Urinary bladder (tissue), 4 donors: ENCODE results near the gene SETD3. TPM values are rescaled to one million over a fixed set of nuclear protein-coding genes. Genes with fewer than 3 reads are reported as not detected.

ENCODE experiments used
- DNase-seq: peaks from one replicate; pipeline ENCODE4 v3.0.0-alpha.2; 2015; ENCODE audit errors: extremely low spot score
- H3K27ac ChIP-seq: one replicate; pipeline ENCODE4 v1.5.1; 2013; ENCODE audit warnings: low read depth, mild to moderate bottlenecking, moderate library complexity
- H3K36me3 ChIP-seq: one replicate; pipeline ENCODE4 v1.6.1; 2013; ENCODE audit warnings: mild to moderate bottlenecking, moderate library complexity; ENCODE audit not compliant: insufficient read depth
- H3K4me1 ChIP-seq: one replicate; pipeline ENCODE4 v1.6.1; 2013; ENCODE audit warnings: mild to moderate bottlenecking, moderate library complexity; ENCODE audit not compliant: insufficient read depth
- H3K4me3 ChIP-seq: one replicate; pipeline ENCODE4 v1.5.1; 2013; ENCODE audit warnings: low read depth, low read length
- WGBS: extraction: QIAGEN DNeasy Blood & Tissue Kit; methylation state at CpG from one replicate; pipeline ENCODE4 v1.1.7; 2013; 5-methylcytosine and 5-hydroxymethylcytosine counted together
- polyA plus RNA-seq: library from polyadenylated mRNA; stranded (reverse); fragments of 200-250 nt; gene quantifications from one replicate; pipeline ENCODE4 v1.2.3, GENCODE V29; 2013
- total RNA-seq: library from RNA; depleted of rRNA; stranded (reverse); fragments of >200 nt; gene quantifications from one replicate; pipeline ENCODE4 v1.2.3, GENCODE V29; 2014
- donor health status: healthy with polysubstance abuse.
- donor health status: healthy.

The SETD3 gene
- total and polyA plus RNA-seq, 2 donors, result 68.6 to 72.1 TPM

DNA sequence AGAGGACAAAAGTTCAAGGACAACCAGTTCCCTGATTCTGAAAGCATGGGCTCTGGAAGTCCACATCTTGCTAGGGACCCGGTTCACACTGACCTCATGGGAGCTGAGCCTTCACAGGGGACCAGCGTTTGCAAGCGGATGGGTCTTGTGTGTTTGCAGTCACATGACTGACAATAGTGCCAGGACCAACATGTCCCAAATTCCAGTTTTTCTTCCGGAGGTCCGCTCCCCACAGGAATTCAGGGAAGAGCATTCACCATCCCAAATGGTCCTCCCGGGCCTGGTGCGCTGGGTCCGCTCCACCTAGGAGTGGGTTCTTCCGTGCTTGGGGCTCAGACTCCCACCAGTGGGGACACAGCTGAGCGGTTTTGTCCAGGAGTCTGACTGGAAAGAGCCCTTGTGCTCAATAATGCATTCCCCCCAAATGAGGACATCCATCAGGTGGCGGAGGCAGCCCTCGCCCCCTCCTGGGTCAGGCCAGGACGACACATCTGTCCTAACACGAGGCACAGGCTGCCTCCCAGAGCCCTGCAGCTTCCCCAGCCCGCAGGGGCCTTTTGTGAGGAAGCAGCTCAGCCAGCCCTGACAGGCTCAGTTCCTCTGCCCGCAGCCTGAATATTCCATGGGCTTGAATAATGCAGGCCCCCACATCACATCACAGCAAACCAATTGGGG lies 116.9 kb downstream of the SETD3 start:
- H3K36me3 ChIP-seq, result no peaks in the 10 kb centered on the region
- no peak for DNase-seq
- WGBS, result 77% methylated on average over 16 of the region's 16 CpGs
- H3K4me1 ChIP-seq, result no peaks in the 10 kb centered on the region
- H3K27ac ChIP-seq, result no peak overlapping the region
- H3K4me3 ChIP-seq, result no peak overlapping the region

DNA sequence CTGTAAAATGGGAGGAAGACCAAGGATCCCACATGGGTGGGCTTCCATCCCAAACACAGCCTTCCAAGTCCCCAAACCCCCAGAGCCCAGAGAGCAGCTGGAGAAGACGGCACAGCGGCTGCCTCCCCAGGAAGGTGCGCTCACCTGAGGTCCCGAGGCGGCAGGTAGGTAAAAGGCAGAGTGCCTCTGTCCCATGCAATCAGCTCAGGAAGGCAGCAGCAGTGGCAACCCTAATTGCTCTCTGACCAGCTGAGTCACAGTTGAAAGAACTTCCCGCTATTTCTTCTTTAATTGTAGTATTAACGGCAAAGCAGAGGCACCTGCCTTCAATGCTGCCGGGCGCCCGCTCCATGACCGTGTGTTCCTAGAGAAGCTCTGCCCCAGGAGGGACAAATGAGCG lies 117.6 kb downstream of the SETD3 start:
- no peak overlapping the region for H3K27ac ChIP-seq
- 93% methylated on average over 12 of the region's 12 CpGs for whole genome bisulfite sequencing
- no peak overlapping the region for H3K4me3 ChIP-seq
- DNase-seq, result no peak
- H3K4me1 ChIP-seq, result no peaks in the 10 kb centered on the region
- no peaks in the 10 kb centered on the region for H3K36me3 ChIP-seq

DNA sequence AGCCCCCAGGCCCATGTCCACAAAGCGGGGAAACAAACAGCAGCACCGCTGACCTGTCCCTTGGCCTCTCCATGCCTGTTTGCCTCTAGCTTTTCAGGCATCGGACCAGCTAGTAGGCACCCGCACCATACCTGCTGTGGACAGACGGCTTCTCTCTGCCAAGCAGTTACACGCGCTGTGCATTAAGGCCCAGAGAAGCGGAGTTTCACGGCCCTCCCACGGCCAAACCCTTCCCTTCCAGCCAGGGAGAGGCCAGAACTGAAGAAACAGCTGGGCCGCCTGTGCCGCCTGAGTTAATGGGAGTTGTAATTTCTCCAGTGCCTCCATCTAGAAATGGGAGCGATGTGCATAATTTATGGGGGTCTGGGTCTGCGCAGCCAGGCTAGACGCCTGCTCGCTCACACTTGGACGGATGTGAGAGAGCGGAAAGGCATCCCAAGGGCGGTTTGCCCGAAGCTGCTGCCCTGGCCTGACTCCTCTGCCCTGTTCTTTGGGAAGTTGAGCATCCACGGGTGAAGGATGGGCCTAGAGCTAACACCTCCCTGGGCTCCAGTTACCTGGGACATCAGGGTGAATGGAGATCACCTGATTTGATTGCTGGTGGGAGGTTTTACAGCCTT lies 119.0 kb downstream of the SETD3 start:
- DNase-seq, result no peak
- WGBS, result 86% methylated on average over 21 of the region's 21 CpGs

DNA sequence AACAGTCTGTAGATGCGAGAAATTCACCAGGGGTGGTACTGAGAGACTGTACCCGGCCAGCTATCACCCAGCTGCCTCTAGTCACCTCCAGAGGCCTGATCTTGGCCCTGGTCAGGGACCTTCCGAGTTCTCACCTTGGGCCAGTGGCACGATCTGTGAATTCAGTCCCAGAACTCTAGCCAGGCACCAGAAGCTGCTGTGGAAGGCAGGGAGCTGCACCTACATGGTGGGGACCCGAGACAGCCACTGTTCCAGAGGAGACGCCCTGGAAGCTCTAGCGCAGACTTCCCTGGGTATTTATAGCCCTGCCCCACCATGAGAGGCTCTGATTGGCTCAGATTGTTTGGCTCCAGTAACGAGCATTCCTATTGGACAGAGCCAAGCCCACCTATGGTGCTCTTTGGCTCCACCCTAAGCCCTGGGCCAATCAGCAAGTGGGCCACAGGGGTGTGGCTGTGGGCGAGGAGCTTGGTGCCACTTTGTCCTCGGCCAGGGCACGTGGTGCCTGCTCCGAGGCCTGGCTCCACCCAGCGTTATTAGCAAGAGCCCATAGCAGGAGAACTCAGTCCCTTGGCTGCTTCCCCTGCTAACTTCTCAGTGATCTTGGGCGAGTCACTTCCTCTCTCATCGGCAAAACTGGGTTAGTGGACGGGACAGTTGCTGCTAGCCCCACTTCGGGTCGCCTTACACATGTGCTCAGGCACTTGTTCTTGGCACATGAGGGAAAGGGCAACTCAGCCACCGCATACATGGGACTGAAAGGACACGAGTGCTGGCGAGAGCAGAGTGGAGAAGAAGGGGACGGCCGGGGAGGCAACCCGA lies 119.7 kb downstream of the SETD3 start:
- Histone ChIP-seq H3K4me3 (no peak overlapping the region), H3K4me1 (no peaks in the 10 kb centered on the region), H3K36me3 (no peaks in the 10 kb centered on the region), H3K27ac (no peak overlapping the region)
- WGBS, result 91% methylated on average over 24 of the region's 24 CpGs
- no peak for DNase-seq

More for the DNA sequence above, 119.0 kb downstream of the SETD3 start:
- Histone ChIP-seq H3K36me3 (no peaks in the 10 kb centered on the region), H3K4me1 (no peaks in the 10 kb centered on the region), H3K4me3 (no peak overlapping the region), H3K27ac (no peak overlapping the region)

DNA sequence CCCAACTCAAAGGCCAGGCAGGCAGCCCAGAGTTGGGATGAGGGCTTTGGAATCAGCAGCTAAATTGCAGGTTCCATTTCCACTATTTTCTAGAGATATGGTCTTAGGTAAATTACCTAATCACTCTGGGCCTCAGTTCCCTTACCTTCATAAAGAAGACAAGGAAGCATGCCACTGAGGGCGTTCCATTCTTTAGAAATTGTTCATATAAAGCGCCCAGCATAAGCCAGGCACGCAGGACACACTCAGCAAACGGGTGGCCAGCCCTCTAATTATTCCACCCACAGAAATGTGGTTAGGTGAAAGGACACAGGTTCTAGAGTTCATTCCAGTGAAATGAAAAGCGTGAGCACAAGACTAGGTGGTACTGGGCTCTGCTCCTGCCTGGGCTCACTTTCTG lies 120.8 kb downstream of the SETD3 start:
- Histone ChIP-seq H3K4me1 (no peaks in the 10 kb centered on the region), H3K36me3 (no peaks in the 10 kb centered on the region), H3K4me3 (no peak overlapping the region), H3K27ac (no peak overlapping the region)
- no peak for DNase-seq
- WGBS, result 93% methylated on average over 5 of the region's 5 CpGs

DNA sequence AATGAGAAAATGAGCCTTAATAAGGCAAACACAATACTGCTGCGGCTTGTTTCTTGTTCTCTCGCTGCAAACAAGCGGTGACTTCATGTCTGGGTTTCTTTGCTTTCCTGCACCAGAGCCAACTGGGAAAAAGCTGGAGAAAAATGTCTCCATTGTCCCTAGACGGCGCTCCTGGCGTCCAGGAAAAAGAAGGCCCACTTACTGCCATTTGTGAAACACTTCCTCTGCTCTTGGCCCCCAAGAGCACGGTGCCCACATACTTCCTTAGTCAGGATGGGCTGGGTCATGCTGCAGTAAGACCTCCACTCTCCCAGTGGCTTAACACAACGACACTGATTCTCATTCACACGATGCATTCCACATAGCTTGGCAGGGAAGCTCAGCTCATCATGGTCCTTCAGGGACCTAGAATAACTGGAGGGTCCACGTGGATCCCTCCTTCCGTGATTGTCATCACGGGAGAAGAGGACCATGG lies 122.7 kb downstream of the SETD3 start:
- H3K36me3 ChIP-seq, result no peaks in the 10 kb centered on the region
- H3K27ac ChIP-seq, result no peak overlapping the region
- no peak overlapping the region for H3K4me3 ChIP-seq
- no peak for DNase-seq
- no peaks in the 10 kb centered on the region for H3K4me1 ChIP-seq
- WGBS, result 81% methylated on average over 12 of the region's 12 CpGs

DNA sequence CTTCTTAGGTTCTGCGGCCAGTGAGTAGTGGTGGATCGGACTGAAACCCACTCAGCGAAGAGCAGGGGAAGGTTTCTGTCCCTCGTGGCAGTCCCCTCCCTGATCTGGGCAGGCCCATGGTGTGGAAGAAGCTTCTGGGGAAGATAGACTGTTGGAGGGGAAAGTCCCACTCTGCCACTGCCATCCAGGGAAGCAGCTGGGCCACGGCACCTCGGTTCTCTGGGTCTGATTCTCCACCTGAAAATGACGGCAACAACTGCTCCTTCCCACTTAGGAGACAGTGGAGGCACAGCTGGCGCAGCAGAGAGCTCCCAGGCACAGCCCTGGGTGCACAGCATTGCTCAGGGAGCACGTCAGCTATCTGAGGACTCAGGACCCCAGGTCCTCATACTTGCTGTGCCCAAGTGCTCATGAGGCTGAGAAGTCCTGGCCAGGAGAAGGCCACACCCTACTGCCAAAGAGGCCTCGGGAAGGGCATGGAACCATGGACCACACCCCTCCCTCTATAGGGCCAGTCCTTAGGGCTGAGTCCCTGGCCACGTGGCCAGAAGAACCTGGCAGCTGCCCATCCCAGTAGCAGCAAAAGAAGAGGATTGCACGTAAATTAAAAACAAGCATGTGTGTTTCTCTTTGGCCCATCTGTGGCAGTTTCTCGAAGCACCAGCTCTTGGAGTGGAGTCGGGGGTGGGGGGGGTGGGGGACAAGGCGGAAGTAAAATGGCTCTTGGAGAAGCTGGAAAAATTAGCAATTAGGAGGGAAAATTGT lies 123.3 kb downstream of the SETD3 start:
- Histone ChIP-seq H3K4me3 (no peak overlapping the region), H3K4me1 (no peaks in the 10 kb centered on the region), H3K36me3 (no peaks in the 10 kb centered on the region), H3K27ac (no peak overlapping the region)
- DNase-seq, result no peak
- 79% methylated on average over 15 of the region's 15 CpGs for WGBS

DNA sequence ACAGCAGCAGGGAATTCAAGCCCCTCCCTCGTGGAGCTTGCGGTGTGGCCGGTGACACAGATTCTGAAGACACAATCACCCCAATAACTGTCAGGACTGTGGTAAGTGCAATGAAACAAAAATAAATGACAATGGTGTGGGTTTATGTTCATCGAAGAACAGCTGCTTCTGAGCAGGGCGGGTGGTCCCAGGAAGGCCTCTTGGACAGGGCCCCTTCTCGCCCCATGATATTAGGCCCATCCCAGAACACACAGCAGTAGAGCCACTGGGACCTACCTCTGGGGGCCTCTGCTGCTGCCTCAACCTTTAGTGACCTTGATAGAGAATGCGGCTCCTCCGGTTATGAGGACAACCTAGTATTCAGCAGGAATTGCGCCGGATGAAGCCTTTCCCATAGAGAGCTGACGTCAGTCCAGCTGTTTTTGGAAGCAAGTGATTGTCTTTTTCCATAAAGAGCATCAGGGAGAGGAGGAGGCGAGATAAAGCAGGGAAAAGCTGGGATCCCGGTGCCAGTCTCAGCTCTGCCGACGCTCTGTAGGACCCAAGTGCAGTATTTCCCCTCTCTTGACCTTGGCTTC lies 124.5 kb downstream of the SETD3 start:
- Histone ChIP-seq H3K27ac (no peak overlapping the region), H3K36me3 (no peaks in the 10 kb centered on the region), H3K4me1 (no peaks in the 10 kb centered on the region), H3K4me3 (no peak overlapping the region)
- 76% methylated on average over 15 of the region's 15 CpGs for WGBS
- no peak for DNase-seq

DNA sequence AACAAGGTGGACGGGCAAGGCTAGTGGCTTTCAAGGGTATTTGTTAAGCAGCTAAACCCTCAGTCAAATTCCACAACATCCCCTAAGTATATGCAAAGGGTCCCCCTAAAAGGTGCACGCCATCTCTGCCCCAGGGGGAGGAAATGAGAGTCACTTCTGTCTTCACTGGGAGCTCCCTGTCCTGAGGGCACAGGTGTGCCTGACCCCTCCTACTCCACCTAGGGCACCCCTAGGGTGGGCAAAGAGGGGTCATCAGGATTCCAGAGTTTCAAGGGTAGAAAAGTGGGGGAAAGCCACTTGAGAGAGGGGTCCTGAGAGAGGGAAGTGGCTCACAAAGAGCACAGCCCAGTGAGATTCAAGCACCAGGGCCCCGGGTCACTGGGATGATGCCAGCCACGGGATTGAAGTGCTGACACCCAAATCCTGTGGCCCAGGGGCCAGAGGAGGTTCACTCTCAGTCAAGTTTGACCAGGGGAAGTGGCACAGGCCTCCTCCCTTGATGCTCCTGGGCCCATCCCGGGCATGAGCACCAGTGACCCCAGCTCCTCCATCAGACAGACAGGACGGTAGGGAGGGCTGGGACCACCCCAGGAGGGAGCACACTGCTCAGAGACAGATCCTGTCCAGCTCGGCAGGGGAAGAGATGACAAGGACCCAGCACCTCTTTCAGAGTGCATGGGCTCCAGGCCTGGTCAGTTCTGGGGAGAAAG lies 126.3 kb downstream of the SETD3 start:
- no peaks in the 10 kb centered on the region for H3K36me3 ChIP-seq
- DNase-seq, result no peak
- 83% methylated on average over 7 of the region's 7 CpGs for WGBS
- no peak overlapping the region for H3K4me3 ChIP-seq
- no peaks in the 10 kb centered on the region for H3K4me1 ChIP-seq
- no peak overlapping the region for H3K27ac ChIP-seq

DNA sequence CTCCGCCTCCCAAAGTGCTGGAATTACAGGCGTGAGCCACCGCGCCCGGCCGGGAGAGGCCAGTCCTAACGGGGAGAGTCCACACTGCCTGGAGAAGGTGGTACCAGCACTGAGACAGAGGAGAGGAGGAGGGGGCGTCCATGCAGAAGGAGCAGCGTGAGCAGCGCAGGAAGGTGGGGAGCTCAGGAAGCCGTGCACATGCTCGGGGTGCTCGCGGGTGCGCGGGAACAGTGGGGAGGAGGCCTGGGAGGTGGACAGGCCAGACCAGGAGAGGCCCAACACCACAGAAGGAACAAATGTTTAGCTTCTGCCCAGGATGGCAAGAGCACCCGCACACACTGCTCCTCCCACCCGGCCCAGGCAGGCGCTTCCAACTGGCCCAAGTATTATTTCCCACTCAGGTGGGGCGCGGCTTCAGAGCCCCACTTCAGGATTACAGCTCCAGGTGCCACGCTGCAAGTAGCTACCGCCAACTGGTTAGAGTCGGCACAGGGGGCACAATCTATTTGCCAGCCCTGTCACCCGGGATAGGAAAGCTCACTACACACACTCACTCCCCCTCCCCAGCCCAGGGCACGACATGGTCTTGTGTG lies 127.9 kb downstream of the SETD3 start:
- no peaks in the 10 kb centered on the region for H3K4me1 ChIP-seq
- DNase-seq, result no peak
- H3K27ac ChIP-seq, result no peak overlapping the region
- no peaks in the 10 kb centered on the region for H3K36me3 ChIP-seq
- H3K4me3 ChIP-seq, result no peak overlapping the region
- 85% methylated on average over 26 of the region's 26 CpGs for WGBS

DNA sequence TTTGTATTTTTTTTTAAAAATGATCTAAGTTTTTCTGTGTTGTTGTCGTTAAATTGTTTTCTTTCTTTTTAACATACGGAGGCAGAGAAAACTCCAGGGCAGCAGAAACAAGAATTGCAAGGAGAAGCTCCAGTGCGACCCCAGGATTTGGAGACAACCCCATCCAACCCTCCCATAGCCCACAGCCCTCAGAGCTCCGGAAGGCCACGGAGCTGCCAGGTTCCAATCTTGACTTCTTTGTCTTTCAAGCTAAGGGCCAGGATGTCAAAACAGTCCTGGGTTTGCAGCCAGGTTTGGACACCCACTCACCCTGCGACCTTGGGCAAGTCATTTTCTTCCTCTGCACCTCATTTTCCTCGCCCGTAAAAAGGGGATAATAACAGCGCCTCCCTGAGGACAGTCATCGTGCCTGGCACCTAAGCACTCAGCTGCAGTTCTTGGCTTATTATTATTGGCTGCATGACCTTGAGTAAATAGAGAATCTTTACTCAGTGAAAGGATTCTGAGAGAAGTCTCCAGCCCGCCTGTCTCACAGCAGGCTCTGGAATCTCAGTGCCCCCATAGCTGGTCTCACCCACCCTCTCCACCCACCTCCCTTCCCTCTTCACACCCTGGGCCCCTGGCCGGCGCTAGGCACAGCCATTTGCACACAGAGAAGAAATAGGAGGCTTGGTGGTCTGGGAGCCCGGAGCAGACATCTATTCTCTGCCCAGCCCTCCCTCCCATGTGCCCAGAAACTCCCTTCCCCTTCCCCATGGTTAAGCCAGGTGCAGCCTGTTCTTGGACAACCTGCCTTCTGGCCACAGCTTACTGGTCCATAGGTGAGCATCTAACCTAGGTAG lies 129.3 kb downstream of the SETD3 start:
- no peak overlapping the region for H3K27ac ChIP-seq
- no peak for DNase-seq
- no peaks in the 10 kb centered on the region for H3K4me1 ChIP-seq
- WGBS, result 62% methylated on average over 14 of the region's 14 CpGs
- no peaks in the 10 kb centered on the region for H3K36me3 ChIP-seq
- H3K4me3 ChIP-seq, result no peak overlapping the region

DNA sequence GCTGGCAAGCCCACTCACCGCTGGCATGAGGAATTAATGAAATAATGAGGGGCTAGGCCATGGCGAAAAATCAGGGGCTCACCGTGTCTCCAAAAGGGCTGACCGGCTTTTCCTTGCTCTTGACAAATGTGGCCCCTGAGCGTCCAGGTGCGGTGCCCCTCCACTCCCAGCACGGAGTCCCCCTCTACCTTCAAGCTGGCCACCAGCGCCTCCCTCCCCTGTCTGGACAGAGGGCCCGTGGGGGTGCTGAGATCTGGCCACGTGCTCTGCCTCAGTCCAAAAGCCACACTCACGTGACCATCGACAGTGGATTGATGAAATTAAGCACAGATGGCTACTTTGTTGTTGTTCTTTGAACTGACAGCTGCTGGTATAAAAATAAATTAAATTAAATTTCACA lies 129.9 kb downstream of the SETD3 start:
- H3K4me3 ChIP-seq, result no peak overlapping the region
- H3K4me1 ChIP-seq, result no peaks in the 10 kb centered on the region
- 80% methylated on average over 12 of the region's 12 CpGs for WGBS
- no peak overlapping the region for H3K27ac ChIP-seq
- H3K36me3 ChIP-seq, result no peaks in the 10 kb centered on the region
- no peak for DNase-seq
